Measurements from ENCODE around the gene SLC27A2. TPM values are rescaled to one million over a fixed set of nuclear protein-coding genes. Genes with fewer than 3 reads are reported as not detected.
A peak's percentile ranks its signal among the peaks of the same experiment; 100 is the strongest.

SLC27A2 gene
- polyA plus RNA-seq, 1 experiment = 0.22 TPM

DNA sequence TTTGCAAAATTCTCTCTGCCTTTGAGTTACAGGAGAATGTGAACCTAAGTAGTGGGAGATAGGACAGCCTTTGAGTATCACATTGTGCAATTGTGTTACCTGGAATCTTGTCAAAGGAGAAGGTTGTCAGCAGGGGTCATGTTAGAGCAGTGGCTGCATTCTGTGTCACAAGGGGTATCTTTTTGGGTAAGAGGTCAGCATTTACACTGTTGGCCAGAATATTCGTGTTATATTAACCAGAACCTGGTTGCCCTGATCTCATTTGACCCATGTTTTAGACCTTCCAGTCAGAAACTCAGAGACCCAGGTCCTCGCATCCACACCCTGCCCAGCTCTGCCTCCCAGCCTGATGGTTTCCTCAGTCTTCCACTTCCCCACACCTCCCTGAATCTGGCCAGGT is 56.3 kb downstream of the SLC27A2 start:
- ChIA-PET CTCF (no interaction called here), POLR2A (no interaction called here)
- DNase-seq (ENCODE audit: low read depth) = no peak
- Histone ChIP-seq H3K36me3 (ENCODE audit: control insufficient read depth, insufficient read depth, low read length) (no peaks in the 10 kb centered on the region), H3K27me3 (ENCODE audit: control insufficient read depth, insufficient read depth, low read length) (no peaks in the 10 kb centered on the region), H3K4me3 (ENCODE audit: low read depth, low read length) (no peak overlapping the region)
- TF ChIP-seq, protein P1, sequence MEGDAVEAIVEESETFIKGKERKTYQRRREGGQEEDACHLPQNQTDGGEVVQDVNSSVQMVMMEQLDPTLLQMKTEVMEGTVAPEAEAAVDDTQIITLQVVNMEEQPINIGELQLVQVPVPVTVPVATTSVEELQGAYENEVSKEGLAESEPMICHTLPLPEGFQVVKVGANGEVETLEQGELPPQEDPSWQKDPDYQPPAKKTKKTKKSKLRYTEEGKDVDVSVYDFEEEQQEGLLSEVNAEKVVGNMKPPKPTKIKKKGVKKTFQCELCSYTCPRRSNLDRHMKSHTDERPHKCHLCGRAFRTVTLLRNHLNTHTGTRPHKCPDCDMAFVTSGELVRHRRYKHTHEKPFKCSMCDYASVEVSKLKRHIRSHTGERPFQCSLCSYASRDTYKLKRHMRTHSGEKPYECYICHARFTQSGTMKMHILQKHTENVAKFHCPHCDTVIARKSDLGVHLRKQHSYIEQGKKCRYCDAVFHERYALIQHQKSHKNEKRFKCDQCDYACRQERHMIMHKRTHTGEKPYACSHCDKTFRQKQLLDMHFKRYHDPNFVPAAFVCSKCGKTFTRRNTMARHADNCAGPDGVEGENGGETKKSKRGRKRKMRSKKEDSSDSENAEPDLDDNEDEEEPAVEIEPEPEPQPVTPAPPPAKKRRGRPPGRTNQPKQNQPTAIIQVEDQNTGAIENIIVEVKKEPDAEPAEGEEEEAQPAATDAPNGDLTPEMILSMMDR (IDR thresholded peaks at IDR 0.05; ENCODE audit: insufficient read depth, low read depth, low read length) = no peak

DNA sequence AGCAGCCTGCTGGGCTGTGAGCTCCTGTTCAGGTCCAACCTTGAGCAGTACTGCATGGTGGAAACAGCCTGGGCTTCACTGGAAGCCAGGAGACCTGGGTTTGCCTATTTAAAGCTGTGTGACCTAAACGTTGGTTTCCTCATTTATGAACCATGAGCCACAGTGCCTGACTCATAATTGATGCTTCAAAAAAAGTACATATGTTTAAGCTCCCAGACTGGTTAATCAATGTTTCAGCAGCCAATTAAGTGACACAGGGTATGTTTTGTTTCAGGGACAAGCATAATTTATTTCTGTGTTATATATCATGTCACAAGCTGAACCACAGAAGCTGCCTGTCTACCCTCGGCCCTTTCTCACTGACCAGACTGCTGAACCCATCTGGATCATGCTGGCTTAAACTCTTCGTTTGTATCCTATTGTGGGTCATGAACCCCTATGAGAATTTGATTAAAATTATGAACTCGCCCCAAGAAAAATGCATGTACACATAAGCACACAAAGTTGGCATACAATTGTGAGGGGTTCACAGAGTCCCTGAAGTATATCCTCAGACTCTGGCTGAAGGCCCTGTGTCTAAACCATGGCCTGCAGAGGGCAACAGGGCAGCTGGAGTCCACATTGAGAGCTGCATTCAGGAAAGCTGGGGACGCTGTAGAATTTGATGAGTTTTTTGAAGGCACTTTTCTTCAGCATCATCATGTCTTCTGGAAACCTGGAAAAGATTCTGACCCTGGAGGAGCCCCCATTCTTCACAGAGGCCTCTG is 59.9 kb downstream of the SLC27A2 start:
- DNase-seq (ENCODE audit: low read depth) = no peak
- Histone ChIP-seq H3K4me3 (ENCODE audit: low read depth, low read length) (no peak overlapping the region), H3K36me3 (ENCODE audit: control insufficient read depth, insufficient read depth, low read length) (no peaks in the 10 kb centered on the region), H3K27me3 (ENCODE audit: control insufficient read depth, insufficient read depth, low read length) (no peaks in the 10 kb centered on the region)
- ChIA-PET CTCF (interaction anchor here (0.7 to 2.3 kb wide), 6 partner anchors 9 to 54 kb away, joined by 3 to 8 read pairs (median 4); no protein-coding TSS in a partner anchor), POLR2A (interaction anchor here (0.5 to 0.6 kb wide), 3 partner anchors 85 to 524 kb away, joined by 3 to 13 read pairs (median 3); partner anchors contain the start of gene SPPL2A)
- TF ChIP-seq, protein P1 (IDR thresholded peaks at IDR 0.05; ENCODE audit: insufficient read depth, low read depth, low read length) = 0 out of 2 replicates have a peak, but pooled peaks have one; percentile 2

DNA sequence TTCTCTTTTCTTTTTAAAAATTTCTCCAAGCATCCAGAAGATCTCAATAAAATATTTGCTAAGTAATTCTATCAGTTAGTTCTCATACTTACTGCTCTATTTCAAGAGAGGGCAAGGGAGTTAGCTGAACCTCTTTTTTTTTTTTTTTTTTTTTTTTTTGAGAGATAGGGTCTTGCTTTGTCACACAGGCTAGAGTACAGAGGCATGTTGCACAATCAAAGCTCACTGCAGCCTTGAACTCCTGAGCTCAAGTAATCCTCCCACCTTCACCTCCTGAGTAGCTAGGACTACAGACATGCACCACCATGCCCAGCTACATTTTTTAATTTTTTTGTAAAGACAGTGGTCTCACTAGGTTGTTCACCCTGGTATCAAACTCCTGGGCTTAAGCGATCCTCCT is 62.2 kb downstream of the SLC27A2 start:
- no peaks in the 10 kb centered on the region for H3K27me3 ChIP-seq (ENCODE audit: control insufficient read depth, insufficient read depth, low read length)
- CTCF ChIA-PET = no interaction called here
- no peak for DNase-seq (ENCODE audit: low read depth)
- no peaks in the 10 kb centered on the region for H3K36me3 ChIP-seq (ENCODE audit: control insufficient read depth, insufficient read depth, low read length)
- TF ChIP-seq, protein P1 (IDR thresholded peaks at IDR 0.05; ENCODE audit: insufficient read depth, low read depth, low read length) = no peak
- no peak overlapping the region for H3K4me3 ChIP-seq (ENCODE audit: low read depth, low read length)
- POLR2A ChIA-PET = no interaction called here

DNA sequence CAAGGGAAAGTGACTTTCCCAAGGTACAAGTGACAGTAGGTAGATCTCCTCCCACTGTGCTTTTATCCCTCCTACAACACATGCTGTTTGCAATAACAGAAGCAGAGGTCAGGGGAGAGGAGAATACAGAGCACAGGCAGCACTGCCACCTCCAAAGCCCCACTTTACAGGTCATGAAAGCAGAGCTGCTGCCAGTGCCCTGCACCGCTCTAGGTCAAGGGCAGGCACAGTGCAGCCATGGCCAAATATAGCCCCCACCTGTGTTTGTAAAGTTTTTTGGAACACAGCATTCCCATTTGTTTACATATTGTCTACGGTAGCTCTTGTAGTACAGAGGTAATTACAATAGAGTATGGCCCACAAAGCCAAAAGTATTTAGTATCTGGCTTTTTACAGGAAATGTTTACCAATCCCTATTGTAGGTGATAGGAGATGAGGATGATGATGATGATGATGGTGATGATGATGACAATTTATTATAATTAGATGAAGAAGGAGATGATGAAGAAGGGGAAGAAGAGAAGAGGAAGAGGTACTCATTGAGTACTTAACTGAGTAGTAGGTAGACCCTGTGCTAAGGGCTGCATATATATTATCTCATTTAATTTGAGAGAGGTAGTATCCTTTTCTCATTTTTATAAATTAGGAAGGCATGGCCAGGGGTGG is 63.1 kb downstream of the SLC27A2 start:
- TF ChIP-seq, protein P1 (IDR thresholded peaks at IDR 0.05; ENCODE audit: insufficient read depth, low read depth, low read length) = no peak
- DNase-seq (ENCODE audit: low read depth) = no peak
- POLR2A ChIA-PET = no interaction called here
- no peaks in the 10 kb centered on the region for H3K27me3 ChIP-seq (ENCODE audit: control insufficient read depth, insufficient read depth, low read length)
- H3K4me3 ChIP-seq (ENCODE audit: low read depth, low read length) = no peak overlapping the region
- CTCF ChIA-PET = no interaction called here
- H3K36me3 ChIP-seq (ENCODE audit: control insufficient read depth, insufficient read depth, low read length) = no peaks in the 10 kb centered on the region

DNA sequence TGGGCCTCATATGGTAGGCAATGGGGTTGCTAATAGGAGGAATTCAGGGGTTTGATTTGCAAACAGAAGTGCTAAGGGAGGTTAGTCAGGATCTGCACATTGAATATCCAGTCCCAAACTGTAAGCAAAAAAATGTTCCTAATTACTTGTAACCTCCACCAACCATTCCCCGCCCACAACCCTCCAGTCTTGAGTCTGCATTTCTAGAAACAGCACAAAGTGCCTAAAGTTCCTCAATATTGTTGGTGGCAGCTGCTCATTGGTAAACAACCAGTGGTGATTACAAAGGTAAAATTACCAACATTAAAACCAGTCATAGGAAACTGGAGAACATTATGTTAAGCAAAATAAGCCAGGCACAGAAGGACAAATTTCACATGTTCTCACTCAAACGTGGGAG is 64.6 kb downstream of the SLC27A2 start:
- ChIA-PET CTCF (interaction anchor here (1.1 kb wide), 2 partner anchors 37 to 98 kb away, joined by 3 read pairs; no protein-coding TSS in a partner anchor), POLR2A (no interaction called here)
- H3K4me3 ChIP-seq (ENCODE audit: low read depth, low read length) = no peak overlapping the region
- H3K36me3 ChIP-seq (ENCODE audit: control insufficient read depth, insufficient read depth, low read length) = no peaks in the 10 kb centered on the region
- TF ChIP-seq, protein P1 (IDR thresholded peaks at IDR 0.05; ENCODE audit: insufficient read depth, low read depth, low read length) = no peak
- no peak for DNase-seq (ENCODE audit: low read depth)
- H3K27me3 ChIP-seq (ENCODE audit: control insufficient read depth, insufficient read depth, low read length) = no peaks in the 10 kb centered on the region

All from BJ (cell line).